Adrenal gland (tissue), 12 donors: ENCODE results near the gene KLF14. TPM values are rescaled to one million over a fixed set of nuclear protein-coding genes. Genes with fewer than 3 reads are reported as not detected.

Experiments
- DNase-seq, 7 donors: peaks; one replicate each; pipeline ENCODE4 v3.0.0-alpha.2; 2019 to 2020
- H3K27ac ChIP-seq, 5 donors: fragments of 200-600 bp; sonication (generic) in 4 of 5; 1 replicate in 3 of 5; 2 replicates in 2 of 5; pipeline versions ENCODE4 v1.5.1 to v1.8.0; 2016 to 2020; ENCODE audit warnings: mild to moderate bottlenecking in 1 of 5
- H3K27me3 ChIP-seq: fragments of 200-600 bp; 2 replicates; pipeline ENCODE4 v1.8.0; 2021
- H3K36me3 ChIP-seq, 2 donors: fragments of 200-600 bp; replicated peaks in 1 of 2; 1 replicate in 1 of 2; 2 replicates in 1 of 2; pipeline versions ENCODE4 v1.5.1 to v1.8.0; 2018 to 2022
- H3K4me1 ChIP-seq, 2 donors: fragments of 200-600 bp; replicated peaks in 1 of 2; 1 replicate in 1 of 2; 2 replicates in 1 of 2; pipeline versions ENCODE4 v1.5.1 to v1.8.0; 2018 to 2021
- H3K4me3 ChIP-seq, 4 donors: fragments of 200-600 bp; sonication (generic) in 3 of 4; one replicate each; pipeline ENCODE4 v1.5.1; 2016 to 2018
- H3K9me3 ChIP-seq, 3 donors: fragments of 200-600 bp; sonication (generic) in 1 of 3; replicated peaks in 1 of 3; 1 replicate in 2 of 3; 2 replicates in 1 of 3; pipeline versions ENCODE4 v1.5.1 to v1.8.0; 2016 to 2021
- POLR2A ChIP-seq, 2 donors: fragments of 450-650 bp; IDR thresholded peaks; one replicate each; pipeline ENCODE4 v1.6.1; 2017; ENCODE audit warnings: antibody characterized with exemption in 2 of 2, mild to moderate bottlenecking in 2 of 2, moderate library complexity in 1 of 2
- WGBS, 4 donors: extraction: QIAGEN DNeasy Blood & Tissue Kit in 2 of 4; methylation state at CpG; one replicate each; pipeline versions ENCODE4 v1.1.5 to v1.1.7; 2013 to 2017; 5-methylcytosine and 5-hydroxymethylcytosine counted together
- intact Hi-C, 2 donors: fragments of 100-400 bp; cut with DNase I; formaldehyde crosslinking; loops; one replicate each; pipeline versions ENCODE4 v1.14.1 to v1.15.0; 2022 to 2023
- polyA plus RNA-seq, 3 donors: library from polyadenylated mRNA; stranded (reverse); fragments of 200-250 nt in 2 of 3; fragments of 350-450 nt in 1 of 3; fragmentation: Illumina TruSeq in 1 of 3; extraction: RNeasy Lipid Tissue Mini Kit (QIAGEN cat#74804) in 1 of 3; gene quantifications; one replicate each; pipeline ENCODE4 v1.2.3, GENCODE V29; 2013 to 2014
- total RNA-seq, 9 donors: library from RNA; depleted of rRNA in 4 of 9; stranded (reverse); fragments of >200 nt in 4 of 9; fragments of 120-200 nt in 1 of 9; fragmentation: NEBNext Ultra II Directional in 1 of 9; extraction: Animal tissue kit (Norgen Biotek cat#: 25700) in 1 of 9; gene quantifications; one replicate each; pipeline versions ENCODE4 v1.1.0 to v1.2.4, GENCODE V29; 2013 to 2023
- TF ChIP-seq, protein P1 (sequence below), 6 experiments: fragments of 450-650 bp in 4 of 6; fragments of 200-600 bp in 2 of 6; sonication (generic) in 1 of 6; IDR thresholded peaks; 1 replicate in 5 of 6; 2 replicates in 1 of 6; pipeline versions ENCODE4 v1.5.1 to v1.8.0; 2016 to 2021; ENCODE audit warnings: antibody characterized with exemption in 6 of 6, mild to moderate bottlenecking in 2 of 6, moderate library complexity in 1 of 6
- donor health status: healthy with polysubstance abuse.
- donor health status: Bipolar disorder and iron deficiency.
- donor health status: DM: yes; HTN: yes; CAD: no.
- donor health status: DM: no; HTN: no; CAD: no.
- donor health status: DM: no; HTN: no; CAD: no.
- donor health status: DM: yes; HTN: yes; CAD: no.

The KLF14 gene
- total and polyA plus RNA-seq, 12 donors = 0.39 to 3.2 (median 1.2) TPM

GRCh38 chr7:130689683-130690082 lies 44.3 kb downstream of the KLF14 start:
- TF ChIP-seq, protein P1, sequence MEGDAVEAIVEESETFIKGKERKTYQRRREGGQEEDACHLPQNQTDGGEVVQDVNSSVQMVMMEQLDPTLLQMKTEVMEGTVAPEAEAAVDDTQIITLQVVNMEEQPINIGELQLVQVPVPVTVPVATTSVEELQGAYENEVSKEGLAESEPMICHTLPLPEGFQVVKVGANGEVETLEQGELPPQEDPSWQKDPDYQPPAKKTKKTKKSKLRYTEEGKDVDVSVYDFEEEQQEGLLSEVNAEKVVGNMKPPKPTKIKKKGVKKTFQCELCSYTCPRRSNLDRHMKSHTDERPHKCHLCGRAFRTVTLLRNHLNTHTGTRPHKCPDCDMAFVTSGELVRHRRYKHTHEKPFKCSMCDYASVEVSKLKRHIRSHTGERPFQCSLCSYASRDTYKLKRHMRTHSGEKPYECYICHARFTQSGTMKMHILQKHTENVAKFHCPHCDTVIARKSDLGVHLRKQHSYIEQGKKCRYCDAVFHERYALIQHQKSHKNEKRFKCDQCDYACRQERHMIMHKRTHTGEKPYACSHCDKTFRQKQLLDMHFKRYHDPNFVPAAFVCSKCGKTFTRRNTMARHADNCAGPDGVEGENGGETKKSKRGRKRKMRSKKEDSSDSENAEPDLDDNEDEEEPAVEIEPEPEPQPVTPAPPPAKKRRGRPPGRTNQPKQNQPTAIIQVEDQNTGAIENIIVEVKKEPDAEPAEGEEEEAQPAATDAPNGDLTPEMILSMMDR (IDR thresholded peaks at IDR 0.05) = no peak
- no peak for TF ChIP-seq POLR2A (IDR thresholded peaks at IDR 0.05)
- Histone ChIP-seq H3K4me3 (no peak overlapping the region), H3K9me3 (no peaks in the 10 kb centered on the region), H3K4me1 (no peaks in the 10 kb centered on the region), H3K27me3 (no peaks in the 10 kb centered on the region), H3K36me3 (no peaks in the 10 kb centered on the region), H3K27ac (no peak overlapping the region)
- WGBS, 4 donors = 85 to 100% (median 98%) methylated on average over 1 of the region's 1 CpG
- DNase-seq = no peak
- intact Hi-C loops = no loop called here

GRCh38 chr7:130683026-130683425 lies 51.0 kb downstream of the KLF14 start:
- 94 to 98% (median 96%) methylated on average over 2 of the region's 2 CpGs for WGBS, 4 donors
- H3K27ac ChIP-seq = no peak overlapping the region
- intact Hi-C loops = no loop called here
- no peaks in the 10 kb centered on the region for H3K4me1 ChIP-seq
- no peaks in the 10 kb centered on the region for H3K36me3 ChIP-seq
- H3K4me3 ChIP-seq = no peak overlapping the region
- no peak for DNase-seq
- H3K9me3 ChIP-seq = no peaks in the 10 kb centered on the region
- TF ChIP-seq, protein P1 (IDR thresholded peaks at IDR 0.05) = no peak
- no peak for TF ChIP-seq POLR2A (IDR thresholded peaks at IDR 0.05)
- H3K27me3 ChIP-seq = no peaks in the 10 kb centered on the region

Other genes with a start within 250 kb of the KLF14 start
- gene MEST, start 242.1 kb downstream of the KLF14 start, total RNA-seq = 100 to 1,000 TPM in 8 of 9 donors, 10 to 100 TPM in 1; 98.9 to 277 (median 155) TPM
- 100 to 1,000 TPM in 1 of 3 donors, 10 to 100 TPM in 2; 50.1 to 103 (median 57.5) TPM for gene MEST, start 242.1 kb downstream of the KLF14 start, polyA plus RNA-seq
- gene COPG2, start 65.5 kb downstream of the KLF14 start, total RNA-seq = 10 to 100 TPM; 30.3 to 73.1 (median 42.9) TPM
- gene COPG2, start 65.5 kb downstream of the KLF14 start, polyA plus RNA-seq = 10 to 100 TPM; 12.2 to 28.6 (median 16.9) TPM
- gene TSGA13, start 47.7 kb downstream of the KLF14 start, total RNA-seq = not detected
- not detected for gene TSGA13, start 47.7 kb downstream of the KLF14 start, polyA plus RNA-seq